SK-N-SH (cell line): ENCODE data around the gene CHTF18. TPM values are rescaled to one million over a fixed set of nuclear protein-coding genes. Genes with fewer than 3 reads are reported as not detected.

Experiments
- CTCF ChIA-PET: fragments of 300-600, 350-600 bp; formaldehyde crosslinking; extraction: SDS; loops from one replicate; lab custom pipeline; 2021; lab: Yijun Ruan, JAX
- POLR2A ChIA-PET: fragments of 350-600 bp; sonication (Branson Sonifier 250); formaldehyde crosslinking; extraction: SDS; loops from one replicate; lab custom pipeline; 2020; ENCODE audit warnings: antibody characterized with exemption, inconsistent platforms; lab: Yijun Ruan, JAX
- DNase-seq: peaks from one replicate; pipeline ENCODE4 v3.0.0; 2012
- H2AFZ ChIP-seq: fragments of 200-600 bp; sonication (generic); 2 replicates; pipeline ENCODE4 v1.8.1; 2016; ENCODE audit warnings: antibody characterized with exemption, mild to moderate bottlenecking, low read depth
- H3F3A ChIP-seq: fragments of 200-600 bp; sonication (generic); replicated peaks from 2 replicates; pipeline ENCODE3; 2016; ENCODE audit warnings: antibody characterized with exemption, mild to moderate bottlenecking; ENCODE audit not compliant: insufficient read depth
- H3K27ac ChIP-seq, 2 experiments: fragments of 200-500 bp in 1 of 2; fragments of 200-600 bp in 1 of 2; sonication (Bioruptor generic) in 1 of 2; sonication (generic), shearing (Covaris generic) in 1 of 2; 2 replicates each; pipeline versions ENCODE4 v1.5.1 to v1.6.1; 2014 to 2016; ENCODE audit warnings: low read depth in 2 of 2, inconsistent platforms in 1 of 2, low read length in 1 of 2, mild to moderate bottlenecking in 1 of 2, mixed read lengths in 1 of 2
- H3K27me3 ChIP-seq: fragments of 200-600 bp; sonication (generic), shearing (Covaris generic); 2 replicates; pipeline ENCODE4 v1.6.1; 2016; ENCODE audit warnings: mixed run types; ENCODE audit not compliant: insufficient read depth
- H3K36me3 ChIP-seq, 2 experiments: fragments of 200-500 bp in 1 of 2; fragments of 200-600 bp in 1 of 2; sonication (Bioruptor generic) in 1 of 2; sonication (generic) in 1 of 2; replicated peaks in 1 of 2; 2 replicates each; pipeline versions ENCODE3 to v1.5.1; 2014 to 2016; ENCODE audit warnings: low read length in 1 of 2, mild to moderate bottlenecking in 1 of 2; ENCODE audit not compliant: insufficient read depth in 2 of 2, control insufficient read depth in 1 of 2
- H3K4me1 ChIP-seq, 2 experiments: fragments of 200-500 bp in 1 of 2; fragments of 200-600 bp in 1 of 2; sonication (Bioruptor generic) in 1 of 2; sonication (generic), shearing (Covaris generic) in 1 of 2; 2 replicates each; pipeline versions ENCODE4 v1.5.1 to v1.6.1; 2014 to 2016; ENCODE audit warnings: low read depth in 1 of 2, low read length in 1 of 2, mixed run types in 1 of 2; ENCODE audit not compliant: insufficient read depth in 2 of 2, control insufficient read depth in 1 of 2
- H3K4me2 ChIP-seq: fragments of 200-600 bp; sonication (generic), shearing (Covaris generic); 2 replicates; pipeline ENCODE4 v1.6.1; 2017; ENCODE audit warnings: mixed run types
- H3K4me3 ChIP-seq, 2 experiments: fragments of 200-500 bp in 1 of 2; fragments of 200-600 bp in 1 of 2; sonication (Bioruptor generic) in 1 of 2; sonication (generic), shearing (Covaris generic) in 1 of 2; 2 replicates each; pipeline versions ENCODE4 v1.5.1 to v1.8.1; 2014 to 2016; ENCODE audit warnings: low read depth in 2 of 2, inconsistent platforms in 1 of 2, low read length in 1 of 2, mild to moderate bottlenecking in 1 of 2, mixed read lengths in 1 of 2, moderate library complexity in 1 of 2
- H3K79me2 ChIP-seq: fragments of 200-600 bp; sonication (generic); 2 replicates; pipeline ENCODE4 v1.8.1; 2017; ENCODE audit warnings: mild to moderate bottlenecking; ENCODE audit not compliant: insufficient read depth
- H3K9ac ChIP-seq: fragments of 200-600 bp; sonication (generic); 2 replicates; pipeline ENCODE4 v1.6.1; 2017; ENCODE audit warnings: mixed run types
- H3K9me2 ChIP-seq: fragments of 200-600 bp; sonication (generic); 2 replicates; pipeline ENCODE4 v1.6.1; 2017; ENCODE audit warnings: mixed run types
- H3K9me3 ChIP-seq: fragments of 200-600 bp; sonication (generic); 2 replicates; pipeline ENCODE4 v1.6.1; 2017; ENCODE audit warnings: mixed run types, mild to moderate bottlenecking, moderate library complexity
- H4K20me1 ChIP-seq: fragments of 200-600 bp; sonication (generic); 2 replicates; pipeline ENCODE4 v1.6.1; 2017; ENCODE audit warnings: mild to moderate bottlenecking, mixed run types; ENCODE audit not compliant: insufficient read depth
- FOXM1 ChIP-seq: IDR thresholded peaks from 2 replicates; pipeline ENCODE4 v1.4.0; 2012; ENCODE audit warnings: low read depth, mild to moderate bottlenecking
- GABPA ChIP-seq: IDR thresholded peaks from 2 replicates; pipeline ENCODE4 v1.4.0; 2012; ENCODE audit warnings: low read depth, mild to moderate bottlenecking
- GATA2 ChIP-seq: sonication (generic); formaldehyde crosslinking; IDR thresholded peaks from 2 replicates; pipeline ENCODE4 v1.5.0; 2020; ENCODE audit warnings: mild to moderate bottlenecking, missing genetic modification reagents
- IRF3 ChIP-seq: fragments of 150-350 bp; IDR thresholded peaks from 2 replicates; pipeline ENCODE4 v1.6.1; 2016; ENCODE audit warnings: mild to moderate bottlenecking, low read depth, low read length
- JUND ChIP-seq: IDR thresholded peaks from 2 replicates; pipeline ENCODE4 v1.4.0; 2012
- MEF2A ChIP-seq: IDR thresholded peaks from 2 replicates; pipeline ENCODE4 v1.4.0; 2012; ENCODE audit warnings: low read depth, borderline replicate concordance
- NRF1 ChIP-seq: IDR thresholded peaks from 2 replicates; pipeline ENCODE4 v1.6.1; 2012; ENCODE audit warnings: low read depth, mild to moderate bottlenecking, low read length
- PBX3 ChIP-seq: IDR thresholded peaks from 2 replicates; pipeline ENCODE4; 2012
- POLR2AphosphoS5 ChIP-seq: IDR thresholded peaks from 2 replicates; pipeline ENCODE4 v1.6.1; 2012; ENCODE audit warnings: low read depth, low read length
- RAD21 ChIP-seq: IDR thresholded peaks from 2 replicates; pipeline ENCODE4 v1.6.1; 2012; ENCODE audit warnings: mild to moderate bottlenecking, low read length
- RCOR1 ChIP-seq: fragments of 150-350 bp; IDR thresholded peaks from 2 replicates; pipeline ENCODE4 v1.6.1; 2017; ENCODE audit warnings: antibody characterized with exemption, low read length
- REST ChIP-seq: IDR thresholded peaks from 2 replicates; pipeline ENCODE4 v1.6.1; 2012; ENCODE audit warnings: mild to moderate bottlenecking, low read depth, low read length, moderate library complexity
- RFX5 ChIP-seq: IDR thresholded peaks from 2 replicates; pipeline ENCODE4 v1.6.1; 2012; ENCODE audit warnings: mild to moderate bottlenecking, improper control_type of control experiment, low read length
- TAF1 ChIP-seq: IDR thresholded peaks from 2 replicates; pipeline ENCODE4 v1.6.1; 2012; ENCODE audit warnings: low read depth, mild to moderate bottlenecking, low read length, moderate library complexity, borderline replicate concordance
- TCF12 ChIP-seq: IDR thresholded peaks from 2 replicates; pipeline ENCODE4 v1.4.0; 2012
- TEAD4 ChIP-seq: IDR thresholded peaks from 2 replicates; pipeline ENCODE4 v1.4.0; 2012; ENCODE audit warnings: mild to moderate bottlenecking, borderline replicate concordance; ENCODE audit not compliant: insufficient read depth
- USF1 ChIP-seq: IDR thresholded peaks from 2 replicates; pipeline ENCODE4 v1.4.0; 2012; ENCODE audit warnings: low read depth, borderline replicate concordance
- YY1 ChIP-seq: IDR thresholded peaks from 2 replicates; pipeline ENCODE4 v1.4.0; 2012; ENCODE audit warnings: low read depth, mild to moderate bottlenecking
- WGBS: methylation state at CpG from one replicate; pipeline ENCODE4 v1.1.6; 2017; ENCODE audit warnings: low lambda C conversion rate; 5-methylcytosine and 5-hydroxymethylcytosine counted together
- polyA plus RNA-seq, 3 experiments: library from polyadenylated mRNA; depleted of rRNA; stranded (reverse); fragments of >200 nt; gene quantifications; 2 replicates each; pipeline ENCODE4 v1.2.3, GENCODE V29; 2012

CHTF18 gene
- polyA plus RNA-seq, 1 of the 3 experiments (the other 2 are of a cell fraction): 17.7 TPM

- no peak overlapping the region for H3K4me2 ChIP-seq
- no peaks in the 10 kb centered on the region for H3F3A ChIP-seq
- no peak overlapping the region for H2AFZ ChIP-seq
- no peak overlapping the region for H3K9ac ChIP-seq
- H3K9me3 ChIP-seq: no peaks in the 10 kb centered on the region
- peaks cover 0 to 6% of the 10 kb centered on the region in 2 experiments; a peak in 1 of 4 replicates for H3K4me1 ChIP-seq
- H3K27ac ChIP-seq: no peak overlapping the region
- no peak for TF ChIP-seq USF1
- TF ChIP-seq REST: no peak
- TF ChIP-seq IRF3: no peak
- TF ChIP-seq FOXM1: no peak
- no peak for TF ChIP-seq JUND
- TF ChIP-seq NRF1: no peak
- no peak for TF ChIP-seq YY1
- TF ChIP-seq MEF2A: no peak
- TF ChIP-seq POLR2AphosphoS5: no peak
- no peak for TF ChIP-seq PBX3
- no peak for TF ChIP-seq RCOR1
- TF ChIP-seq GABPA: no peak
- TF ChIP-seq TAF1: no peak
- no peak for TF ChIP-seq RAD21
- TF ChIP-seq RFX5: no peak
- TF ChIP-seq GATA2 (CRISPR knock-in tag): no peak
- no peak for TF ChIP-seq TEAD4
- TF ChIP-seq TCF12: no peak
- H3K27me3 ChIP-seq: peaks cover 24% of the 10 kb centered on the region; the same call in 1 of the 2 replicates
- H3K9me2 ChIP-seq: no peaks in the 10 kb centered on the region
- no peaks in the 10 kb centered on the region for H3K79me2 ChIP-seq
- CTCF ChIA-PET: interaction anchor here (0.9 kb wide), 1 partner anchor 256 kb away, joined by 4 read pairs; no protein-coding TSS in a partner anchor
- no peaks in the 10 kb centered on the region for H4K20me1 ChIP-seq
- H3K36me3 ChIP-seq: no peaks in the 10 kb centered on the region
- no peak for DNase-seq
- POLR2A ChIA-PET: interaction anchor here (1.1 kb wide), 1 partner anchor 10 kb away, joined by 3 read pairs; the partner anchor contains the start of gene CHTF18
- WGBS: 89% methylated on average over 14 of the region's 19 CpGs
- no peak overlapping the region for H3K4me3 ChIP-seq
These were observed 10.2 kb downstream of the CHTF18 start for GRCh38 chr16:798666-799065.
